Liver (tissue), 3 donors: ENCODE results near the gene PDE4B.

Experiments used
- JUND ChIP-seq, 2 donors: IDR thresholded peaks; 2 replicates each; pipeline ENCODE4 v1.6.1; 2016; ENCODE audit warnings: antibody characterized with exemption in 2 of 2
- MAX ChIP-seq: IDR thresholded peaks from 2 replicates; pipeline ENCODE4 v1.6.1; 2016; ENCODE audit warnings: antibody characterized with exemption
- REST ChIP-seq: IDR thresholded peaks from 2 replicates; pipeline ENCODE4 v1.6.1; 2016; ENCODE audit warnings: antibody characterized with exemption, mild to moderate bottlenecking
- RXRA ChIP-seq, 2 donors: IDR thresholded peaks; 2 replicates each; pipeline ENCODE4 v1.6.1; 2017 to 2018; ENCODE audit warnings: antibody characterized with exemption in 2 of 2, mild to moderate bottlenecking in 1 of 2
- TF ChIP-seq, protein P1 (sequence below): fragments of 150-350 bp; IDR thresholded peaks from 2 replicates; pipeline ENCODE4 v1.5.1; 2017; ENCODE audit warnings: improper control_type of control experiment, low read depth, low read length; ENCODE audit not compliant: missing input control
- donor health status: healthy.
- donor health status: healthy.

GRCh38 chr1:65756616-65757015 lies 36.1 kb upstream of the PDE4B start:
- TF ChIP-seq MAX (no peak), JUND (IDR thresholded peaks at IDR 0.05) (no peak), RXRA (IDR thresholded peaks at IDR 0.05) (no peak), REST (no peak)
- TF ChIP-seq, protein P1, sequence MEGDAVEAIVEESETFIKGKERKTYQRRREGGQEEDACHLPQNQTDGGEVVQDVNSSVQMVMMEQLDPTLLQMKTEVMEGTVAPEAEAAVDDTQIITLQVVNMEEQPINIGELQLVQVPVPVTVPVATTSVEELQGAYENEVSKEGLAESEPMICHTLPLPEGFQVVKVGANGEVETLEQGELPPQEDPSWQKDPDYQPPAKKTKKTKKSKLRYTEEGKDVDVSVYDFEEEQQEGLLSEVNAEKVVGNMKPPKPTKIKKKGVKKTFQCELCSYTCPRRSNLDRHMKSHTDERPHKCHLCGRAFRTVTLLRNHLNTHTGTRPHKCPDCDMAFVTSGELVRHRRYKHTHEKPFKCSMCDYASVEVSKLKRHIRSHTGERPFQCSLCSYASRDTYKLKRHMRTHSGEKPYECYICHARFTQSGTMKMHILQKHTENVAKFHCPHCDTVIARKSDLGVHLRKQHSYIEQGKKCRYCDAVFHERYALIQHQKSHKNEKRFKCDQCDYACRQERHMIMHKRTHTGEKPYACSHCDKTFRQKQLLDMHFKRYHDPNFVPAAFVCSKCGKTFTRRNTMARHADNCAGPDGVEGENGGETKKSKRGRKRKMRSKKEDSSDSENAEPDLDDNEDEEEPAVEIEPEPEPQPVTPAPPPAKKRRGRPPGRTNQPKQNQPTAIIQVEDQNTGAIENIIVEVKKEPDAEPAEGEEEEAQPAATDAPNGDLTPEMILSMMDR = no peak
